HFFc6 (cell line): ENCODE measurements around the gene ENTREP1. TPM values are rescaled to one million over a fixed set of nuclear protein-coding genes. Genes with fewer than 3 reads are reported as not detected.

Source experiments
- DNase-seq: peaks from one replicate; pipeline ENCODE4 v3.0.0-alpha.2; 2018
- H3K27ac Mint-ChIP-seq: 2 replicates; pipeline ENCODE4 v1.8.0; 2020; ENCODE audit warnings: mild to moderate bottlenecking, mixed read lengths
- H3K27me3 Mint-ChIP-seq: 2 replicates; pipeline ENCODE4 v1.8.0; 2021; ENCODE audit warnings: mild to moderate bottlenecking, moderate library complexity, mixed read lengths; ENCODE audit not compliant: insufficient read depth
- H3K36me3 Mint-ChIP-seq: 2 replicates; pipeline ENCODE4 v1.8.0; 2021; ENCODE audit warnings: low read depth, mixed read lengths
- H3K4me1 Mint-ChIP-seq: 2 replicates; pipeline ENCODE4 v1.8.0; 2020; ENCODE audit warnings: low read depth, mixed read lengths
- H3K4me3 Mint-ChIP-seq: 2 replicates; pipeline ENCODE4 v1.8.0; 2020; ENCODE audit warnings: mild to moderate bottlenecking, moderate library complexity, mixed read lengths
- H3K9me3 Mint-ChIP-seq: 2 replicates; pipeline ENCODE4 v1.8.0; 2020; ENCODE audit warnings: mild to moderate bottlenecking, mixed read lengths
- CTCF ChIP-seq: fragments of 200-600 bp; sonication (generic); IDR thresholded peaks from 2 replicates; pipeline ENCODE4 v1.5.0; 2021; ENCODE audit warnings: antibody characterized with exemption, mild to moderate bottlenecking
- total RNA-seq, 6 experiments: library from RNA; stranded (reverse); fragmentation: NEBNext Ultra II Directional; extraction: Animal tissue kit (Norgen Biotek cat#: 25700); gene quantifications; 2 replicates in 1 of 6; 3 replicates in 5 of 6; pipeline ENCODE4 v1.2.3, GENCODE V29; 2021

The ENTREP1 gene
- total RNA-seq, 6 experiments from 2014 or later: 0.09 TPM; not detected in 5

DNA sequence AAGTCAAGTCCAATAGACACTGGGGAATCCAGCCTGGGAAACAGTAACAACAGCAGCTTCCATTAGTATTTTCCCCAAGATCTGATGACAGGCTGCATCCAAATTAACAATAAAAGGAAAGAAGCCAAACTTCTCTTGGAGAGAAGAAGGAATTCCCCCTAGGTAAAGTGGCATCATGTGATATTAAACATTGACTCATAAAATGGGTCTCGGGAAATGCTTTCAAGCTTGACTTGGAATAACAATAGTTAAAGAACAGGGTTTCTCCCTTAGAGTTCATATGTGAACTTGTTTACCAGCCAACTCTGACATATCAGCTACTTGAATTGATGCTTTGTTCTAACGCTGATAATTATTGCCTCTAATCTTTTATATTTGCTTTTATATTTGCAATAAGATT lies 45.4 kb downstream of the ENTREP1 start:
- Mint-ChIP-seq H3K4me1 (no peaks in the 10 kb centered on the region), H3K27ac (no peak overlapping the region), H3K9me3 (no peaks in the 10 kb centered on the region), H3K27me3 (peaks cover 5% of the 10 kb centered on the region), H3K36me3 (no peaks in the 10 kb centered on the region), H3K4me3 (no peak overlapping the region)
- no peak for DNase-seq
- no peak for TF ChIP-seq CTCF

DNA sequence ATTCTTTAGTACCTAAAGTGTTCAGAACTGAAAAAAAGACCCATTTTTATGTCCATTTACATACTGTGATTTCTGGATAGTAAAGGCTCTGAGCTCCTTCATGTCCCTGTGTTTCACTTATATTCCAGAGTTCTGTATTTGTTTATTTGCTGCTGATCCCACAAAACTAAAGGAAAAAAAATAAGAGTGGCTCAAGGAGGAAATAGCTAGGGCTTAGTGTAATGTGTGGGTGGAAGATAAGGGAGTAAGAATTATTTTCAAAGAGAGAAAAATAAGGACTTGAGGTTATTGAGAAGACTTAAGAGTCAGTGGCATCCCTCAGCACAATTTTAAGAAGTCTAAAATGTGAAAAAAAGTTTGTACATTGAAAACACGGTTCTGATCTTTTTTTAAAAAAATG lies 46.0 kb downstream of the ENTREP1 start:
- Mint-ChIP-seq H3K4me3 (no peak overlapping the region), H3K27me3 (peaks cover 4% of the 10 kb centered on the region; the same call in 1 of the 2 replicates), H3K27ac (no peak overlapping the region), H3K4me1 (peaks cover 2% of the 10 kb centered on the region), H3K9me3 (no peaks in the 10 kb centered on the region), H3K36me3 (no peaks in the 10 kb centered on the region)
- DNase-seq: no peak
- no peak for TF ChIP-seq CTCF

GRCh38 chr9:69376651-69377050 lies 51.6 kb downstream of the ENTREP1 start:
- Mint-ChIP-seq H3K4me1 (peaks cover 49% of the 10 kb centered on the region), H3K9me3 (no peaks in the 10 kb centered on the region), H3K27ac (peak overlapping the region; percentile 49), H3K27me3 (peaks cover under 1% of the 10 kb centered on the region), H3K4me3 (peak overlapping the region; percentile 69), H3K36me3 (no peaks in the 10 kb centered on the region)
- DNase-seq: peak; percentile 77
- TF ChIP-seq CTCF: no peak

DNA sequence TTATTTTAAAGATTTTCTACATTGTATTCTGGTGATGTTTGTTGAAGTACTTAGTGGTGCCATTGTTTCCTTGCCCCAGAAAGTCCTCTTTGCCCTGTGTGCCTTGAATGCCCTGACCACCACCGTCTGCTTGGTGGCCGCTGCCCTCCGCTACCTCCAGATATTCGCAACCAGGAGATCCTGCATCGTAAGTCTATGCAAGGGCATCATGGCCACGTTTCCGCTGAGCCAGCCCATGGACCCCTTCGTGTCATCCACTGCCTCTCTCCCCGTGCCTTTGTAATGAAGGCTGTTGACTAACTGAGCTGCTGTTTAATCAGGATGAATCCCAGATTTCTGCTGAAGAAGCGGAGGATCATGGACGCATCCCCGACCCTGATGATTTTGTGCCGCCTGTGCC lies 52.3 kb downstream of the ENTREP1 start:
- TF ChIP-seq CTCF: no peak
- peaks cover 49% of the 10 kb centered on the region for H3K4me1 Mint-ChIP-seq
- peaks cover 4% of the 10 kb centered on the region for H3K27me3 Mint-ChIP-seq
- no peaks in the 10 kb centered on the region for H3K36me3 Mint-ChIP-seq
- H3K27ac Mint-ChIP-seq: no peak overlapping the region
- no peaks in the 10 kb centered on the region for H3K9me3 Mint-ChIP-seq
- DNase-seq: no peak
- no peak overlapping the region for H3K4me3 Mint-ChIP-seq

DNA sequence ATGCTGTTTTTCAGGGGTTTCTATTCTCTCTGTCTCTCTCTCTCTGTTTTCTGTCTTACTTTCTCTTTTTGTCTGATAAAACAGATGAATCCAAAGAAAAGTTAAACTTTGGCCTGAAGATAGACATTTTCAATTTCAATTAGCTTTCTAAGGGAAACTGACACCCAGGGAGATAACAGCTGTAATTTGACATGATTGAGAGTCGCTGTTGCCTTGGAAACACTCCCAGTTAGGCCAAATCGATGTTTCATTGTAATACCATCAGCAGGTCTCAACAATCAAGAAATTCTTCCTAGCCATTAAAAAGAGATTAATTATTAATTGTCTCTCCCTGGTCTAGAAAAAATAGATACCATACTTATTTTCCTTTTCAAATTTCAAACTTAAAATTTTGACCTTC lies 53.0 kb downstream of the ENTREP1 start:
- Mint-ChIP-seq H3K4me3 (no peak overlapping the region), H3K9me3 (no peaks in the 10 kb centered on the region), H3K36me3 (no peaks in the 10 kb centered on the region), H3K27me3 (peaks cover 4% of the 10 kb centered on the region), H3K4me1 (peaks cover 49% of the 10 kb centered on the region), H3K27ac (no peak overlapping the region)
- no peak for DNase-seq
- no peak for TF ChIP-seq CTCF
